Panc1 (cell line): Measurements from ENCODE around the gene PPARD. TPM values are rescaled to one million over a fixed set of nuclear protein-coding genes. Genes with fewer than 3 reads are reported as not detected.

ENCODE experiments used
- ATAC-seq: fragments of 200-7000 bp; cut with Tn5 transposase; 2 replicates; pipeline ENCODE4 v1.9.1; 2020; ENCODE audit warnings: mild to moderate bottlenecking, moderate library complexity
- BruUV-seq: library from RNA; stranded (reverse); fragments of 400-500 nt; replicated peaks from 2 replicates; lab custom pipeline; 2021; lab: Mats Ljungman, UMichigan
- CTCF ChIA-PET: fragments of 300-600 bp; sonication (Branson Sonifier 250); formaldehyde crosslinking; loops from one replicate; lab custom pipeline; 2022; ENCODE audit warnings: antibody characterized with exemption; lab: Charles Lee
- POLR2A ChIA-PET: fragments of 300-600 bp; sonication (Branson Sonifier 250); formaldehyde crosslinking; loops from one replicate; lab custom pipeline; 2022; ENCODE audit warnings: antibody characterized with exemption; lab: Charles Lee
- DNase-seq: peaks from one replicate; pipeline ENCODE4 v3.0.0-alpha.2; 2010; ENCODE audit warnings: low read depth, low spot score
- H3K27ac ChIP-seq: 2 replicates; pipeline ENCODE4 v1.5.1; 2011; ENCODE audit warnings: mild to moderate bottlenecking, low read length, inconsistent platforms
- H3K27me3 ChIP-seq: fragments of 200-500 bp; sonication (Bioruptor generic); 2 replicates; pipeline ENCODE4 v1.6.0; 2014; ENCODE audit warnings: low read length, inconsistent platforms; ENCODE audit not compliant: control insufficient read depth, insufficient read depth
- H3K36me3 ChIP-seq: fragments of 200-500 bp; sonication (Bioruptor generic); 2 replicates; pipeline ENCODE4 v1.5.1; 2014; ENCODE audit warnings: inconsistent platforms, mild to moderate bottlenecking, low read length, moderate library complexity; ENCODE audit not compliant: control insufficient read depth, insufficient read depth
- H3K4me1 ChIP-seq: 2 replicates; pipeline ENCODE4 v1.5.1; 2011; ENCODE audit warnings: inconsistent platforms, mild to moderate bottlenecking, low read length, moderate library complexity; ENCODE audit not compliant: control insufficient read depth, insufficient read depth
- H3K4me3 ChIP-seq, 2 experiments: 2 replicates each; pipeline ENCODE4 v1.5.1; 2011 to 2012; ENCODE audit warnings: low read depth in 2 of 2, low read length in 2 of 2, mild to moderate bottlenecking in 2 of 2, inconsistent platforms in 1 of 2, moderate library complexity in 1 of 2
- H3K9me3 ChIP-seq: fragments of 200-500 bp; sonication (Bioruptor generic); 2 replicates; pipeline ENCODE4 v1.5.1; 2014; ENCODE audit warnings: low read depth, mild to moderate bottlenecking, inconsistent platforms, low read length, moderate library complexity; ENCODE audit not compliant: control insufficient read depth, insufficient read depth
- POLR2AphosphoS5 ChIP-seq: IDR thresholded peaks from 2 replicates; pipeline ENCODE4 v1.6.1; 2012; ENCODE audit warnings: mild to moderate bottlenecking, low read depth, low read length, moderate library complexity
- SIN3A ChIP-seq: IDR thresholded peaks from 2 replicates; pipeline ENCODE4 v1.6.1; 2012; ENCODE audit warnings: low read depth, mild to moderate bottlenecking, low read length, moderate library complexity, borderline replicate concordance; ENCODE audit not compliant: insufficient read depth
- TCF7L2 ChIP-seq: IDR thresholded peaks from 2 replicates; pipeline ENCODE4 v1.6.1; 2011; ENCODE audit warnings: mild to moderate bottlenecking, low read depth, low read length, inconsistent platforms
- in situ Hi-C: cut with HindIII; loops from 2 replicates; pipeline ENCODE4 v1.10.0; 2016; ENCODE audit warnings: low sequenced_read_pairs, low pct_unique_long_range_greater_than_20kb
- intact Hi-C: fragments of 100-400 bp; cut with micrococcal nuclease; formaldehyde crosslinking; loops from one replicate; pipeline ENCODE4 v1.10.0; 2022; ENCODE audit not compliant: unreplicated experiment
- total RNA-seq: library from RNA; stranded (reverse); gene quantifications from one replicate; pipeline ENCODE4 v1.2.1, GENCODE V29; 2021; ENCODE audit not compliant: unreplicated experiment
- TF ChIP-seq, protein P1 (sequence below), 2 experiments: IDR thresholded peaks; 2 replicates each; pipeline ENCODE4 v1.6.1; 2011 to 2012; ENCODE audit warnings: low read depth in 2 of 2, control low read depth in 1 of 2, low read length in 1 of 2, mild to moderate bottlenecking in 1 of 2, moderate library complexity in 1 of 2; ENCODE audit not compliant: insufficient read depth in 1 of 2
- TF ChIP-seq, protein P2 (sequence below): fragments of 450-650 bp; IDR thresholded peaks from 2 replicates; pipeline ENCODE4 v1.5.1; 2017; ENCODE audit warnings: mild to moderate bottlenecking

The PPARD gene
- total RNA-seq, 1 experiment from 2014 or later, result 14.4 TPM

DNA sequence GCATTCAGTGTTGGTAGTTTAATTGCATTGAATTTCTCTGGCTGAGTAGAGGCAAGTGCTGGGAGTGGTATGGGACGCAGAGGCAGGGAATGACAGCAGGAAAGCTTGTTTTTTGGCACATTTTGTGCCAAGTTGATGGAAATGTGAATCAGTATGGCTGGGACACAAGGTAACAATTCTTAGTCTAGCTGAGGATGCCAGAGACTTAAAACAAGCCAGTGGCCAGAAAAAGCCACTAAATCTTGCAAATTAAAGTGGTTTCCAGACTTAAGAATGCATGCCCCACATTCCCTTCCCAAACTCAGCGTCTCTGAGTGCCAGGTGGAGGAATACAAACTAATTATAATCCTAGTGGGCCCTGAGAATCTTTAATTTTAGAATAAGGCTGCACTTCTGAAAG, 35.9 kb downstream of the PPARD start:
- intact Hi-C loops, result no loop called here
- Histone ChIP-seq H3K36me3 (no peaks in the 10 kb centered on the region), H3K9me3 (no peaks in the 10 kb centered on the region), H3K4me3 (no peak overlapping the region), H3K27me3 (no peaks in the 10 kb centered on the region), H3K27ac (no peak overlapping the region), H3K4me1 (no peaks in the 10 kb centered on the region)
- BruUV-seq, result no TSS peak
- no peak for ATAC-seq
- POLR2A ChIA-PET, result no interaction called here
- in situ Hi-C loops, result no loop called here
- no peak for DNase-seq
- TF ChIP-seq SIN3A, result no peak
- TF ChIP-seq, protein P1, sequence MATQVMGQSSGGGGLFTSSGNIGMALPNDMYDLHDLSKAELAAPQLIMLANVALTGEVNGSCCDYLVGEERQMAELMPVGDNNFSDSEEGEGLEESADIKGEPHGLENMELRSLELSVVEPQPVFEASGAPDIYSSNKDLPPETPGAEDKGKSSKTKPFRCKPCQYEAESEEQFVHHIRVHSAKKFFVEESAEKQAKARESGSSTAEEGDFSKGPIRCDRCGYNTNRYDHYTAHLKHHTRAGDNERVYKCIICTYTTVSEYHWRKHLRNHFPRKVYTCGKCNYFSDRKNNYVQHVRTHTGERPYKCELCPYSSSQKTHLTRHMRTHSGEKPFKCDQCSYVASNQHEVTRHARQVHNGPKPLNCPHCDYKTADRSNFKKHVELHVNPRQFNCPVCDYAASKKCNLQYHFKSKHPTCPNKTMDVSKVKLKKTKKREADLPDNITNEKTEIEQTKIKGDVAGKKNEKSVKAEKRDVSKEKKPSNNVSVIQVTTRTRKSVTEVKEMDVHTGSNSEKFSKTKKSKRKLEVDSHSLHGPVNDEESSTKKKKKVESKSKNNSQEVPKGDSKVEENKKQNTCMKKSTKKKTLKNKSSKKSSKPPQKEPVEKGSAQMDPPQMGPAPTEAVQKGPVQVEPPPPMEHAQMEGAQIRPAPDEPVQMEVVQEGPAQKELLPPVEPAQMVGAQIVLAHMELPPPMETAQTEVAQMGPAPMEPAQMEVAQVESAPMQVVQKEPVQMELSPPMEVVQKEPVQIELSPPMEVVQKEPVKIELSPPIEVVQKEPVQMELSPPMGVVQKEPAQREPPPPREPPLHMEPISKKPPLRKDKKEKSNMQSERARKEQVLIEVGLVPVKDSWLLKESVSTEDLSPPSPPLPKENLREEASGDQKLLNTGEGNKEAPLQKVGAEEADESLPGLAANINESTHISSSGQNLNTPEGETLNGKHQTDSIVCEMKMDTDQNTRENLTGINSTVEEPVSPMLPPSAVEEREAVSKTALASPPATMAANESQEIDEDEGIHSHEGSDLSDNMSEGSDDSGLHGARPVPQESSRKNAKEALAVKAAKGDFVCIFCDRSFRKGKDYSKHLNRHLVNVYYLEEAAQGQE (IDR thresholded peaks at IDR 0.05; ENCODE audit: insufficient read depth in 1 of 2, low read depth in 2 of 2, low read length in 1 of 2), result no peak
- TF ChIP-seq, protein P2, sequence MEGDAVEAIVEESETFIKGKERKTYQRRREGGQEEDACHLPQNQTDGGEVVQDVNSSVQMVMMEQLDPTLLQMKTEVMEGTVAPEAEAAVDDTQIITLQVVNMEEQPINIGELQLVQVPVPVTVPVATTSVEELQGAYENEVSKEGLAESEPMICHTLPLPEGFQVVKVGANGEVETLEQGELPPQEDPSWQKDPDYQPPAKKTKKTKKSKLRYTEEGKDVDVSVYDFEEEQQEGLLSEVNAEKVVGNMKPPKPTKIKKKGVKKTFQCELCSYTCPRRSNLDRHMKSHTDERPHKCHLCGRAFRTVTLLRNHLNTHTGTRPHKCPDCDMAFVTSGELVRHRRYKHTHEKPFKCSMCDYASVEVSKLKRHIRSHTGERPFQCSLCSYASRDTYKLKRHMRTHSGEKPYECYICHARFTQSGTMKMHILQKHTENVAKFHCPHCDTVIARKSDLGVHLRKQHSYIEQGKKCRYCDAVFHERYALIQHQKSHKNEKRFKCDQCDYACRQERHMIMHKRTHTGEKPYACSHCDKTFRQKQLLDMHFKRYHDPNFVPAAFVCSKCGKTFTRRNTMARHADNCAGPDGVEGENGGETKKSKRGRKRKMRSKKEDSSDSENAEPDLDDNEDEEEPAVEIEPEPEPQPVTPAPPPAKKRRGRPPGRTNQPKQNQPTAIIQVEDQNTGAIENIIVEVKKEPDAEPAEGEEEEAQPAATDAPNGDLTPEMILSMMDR, result no peak
- no peak for TF ChIP-seq POLR2AphosphoS5
- no peak for TF ChIP-seq TCF7L2
- CTCF ChIA-PET, result no interaction called here

DNA sequence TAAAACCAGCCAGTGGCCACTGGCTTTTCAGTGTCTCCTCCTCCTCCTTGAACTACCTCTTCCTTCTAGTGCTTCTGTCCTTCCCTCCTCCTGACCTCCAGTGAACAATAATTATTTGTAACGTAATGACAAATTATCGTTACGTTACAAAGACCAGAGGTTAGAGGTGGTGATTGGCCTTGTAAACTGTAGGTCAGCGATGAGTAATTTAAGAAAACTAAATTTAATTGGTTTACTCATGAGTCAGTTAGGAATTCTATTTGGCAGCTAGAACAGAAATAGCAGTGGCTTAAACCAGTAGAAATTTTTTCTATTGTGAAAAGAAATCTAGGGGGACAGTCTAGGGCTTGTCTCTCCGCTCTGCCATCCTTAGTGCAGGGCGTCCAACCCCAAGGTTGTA, 38.8 kb downstream of the PPARD start:
- Histone ChIP-seq H3K9me3 (no peaks in the 10 kb centered on the region), H3K4me1 (no peaks in the 10 kb centered on the region), H3K27me3 (no peaks in the 10 kb centered on the region), H3K4me3 (no peak overlapping the region), H3K27ac (no peak overlapping the region), H3K36me3 (no peaks in the 10 kb centered on the region)
- intact Hi-C loops, result no loop called here
- no peak for TF ChIP-seq TCF7L2
- TF ChIP-seq, protein P2, result no peak
- TF ChIP-seq, protein P1 (IDR thresholded peaks at IDR 0.05; ENCODE audit: insufficient read depth in 1 of 2, low read depth in 2 of 2, low read length in 1 of 2), result no peak
- CTCF ChIA-PET, result no interaction called here
- BruUV-seq, result no TSS peak
- POLR2A ChIA-PET, result no interaction called here
- in situ Hi-C loops, result no loop called here
- no peak for DNase-seq
- no peak for ATAC-seq
